MM.1S (cell line): ENCODE measurements around the gene JMJD7.

Experiments
- DNase-seq: peaks from one replicate; pipeline ENCODE4 v3.0.0-alpha.2; 2015
- H2AFZ ChIP-seq: fragments of 300-600 bp; sonication (generic); 2 replicates; pipeline ENCODE4 v1.6.0; 2016; ENCODE audit warnings: antibody characterized with exemption, low read length
- H3F3A ChIP-seq: fragments of 300-600 bp; sonication (generic); 2 replicates; pipeline ENCODE4 v1.6.1; 2016; ENCODE audit warnings: mild to moderate bottlenecking, antibody characterized with exemption, low read length, moderate library complexity, mixed read lengths; ENCODE audit not compliant: insufficient read depth
- H3K27ac ChIP-seq: fragments of 300-600 bp; sonication (generic); 2 replicates; pipeline ENCODE4 v1.5.1; 2016; ENCODE audit warnings: mild to moderate bottlenecking, low read length
- H3K27me3 ChIP-seq: fragments of 300-600 bp; sonication (generic); replicated peaks from 2 replicates; pipeline ENCODE4 v1.6.0; 2016; ENCODE audit warnings: low read length; ENCODE audit not compliant: insufficient read depth
- H3K36me3 ChIP-seq: fragments of 300-600 bp; sonication (generic); replicated peaks from 2 replicates; pipeline ENCODE4 v1.6.1; 2016; ENCODE audit warnings: mild to moderate bottlenecking, low read length, mixed read lengths; ENCODE audit not compliant: insufficient read depth
- H3K4me1 ChIP-seq: fragments of 300-600 bp; sonication (generic); 2 replicates; pipeline ENCODE4 v1.6.1; 2016; ENCODE audit warnings: low read length, mixed read lengths
- H3K4me2 ChIP-seq: fragments of 300-600 bp; sonication (generic); 2 replicates; pipeline ENCODE4 v1.6.0; 2016; ENCODE audit warnings: low read depth, low read length
- H3K4me3 ChIP-seq: fragments of 300-600 bp; sonication (generic); 2 replicates; pipeline ENCODE4 v1.5.1; 2016; ENCODE audit warnings: low read length, mixed read lengths
- H3K79me2 ChIP-seq: fragments of 300-600 bp; sonication (generic); 2 replicates; pipeline ENCODE4 v1.6.1; 2016; ENCODE audit warnings: mixed run types, low read length, mixed read lengths
- H3K9ac ChIP-seq: fragments of 300-600 bp; sonication (generic); 2 replicates; pipeline ENCODE4 v1.6.1; 2016; ENCODE audit warnings: low read length, mixed read lengths
- H3K9me2 ChIP-seq: fragments of 300-600 bp; sonication (generic); replicated peaks from 2 replicates; pipeline ENCODE4 v1.6.1; 2016; ENCODE audit warnings: mild to moderate bottlenecking, low read length, mixed read lengths; ENCODE audit not compliant: insufficient read depth
- H3K9me3 ChIP-seq: fragments of 300-600 bp; sonication (generic); replicated peaks from 2 replicates; pipeline ENCODE4 v1.6.1; 2016; ENCODE audit warnings: mild to moderate bottlenecking, low read length, mixed read lengths; ENCODE audit not compliant: insufficient read depth
- H4K20me1 ChIP-seq: fragments of 300-600 bp; sonication (generic); 2 replicates; pipeline ENCODE4 v1.6.1; 2016; ENCODE audit warnings: mild to moderate bottlenecking, low read length, moderate library complexity, mixed read lengths; ENCODE audit not compliant: insufficient read depth
- EZH2 ChIP-seq: fragments of 300-600 bp; sonication (generic); optimal IDR thresholded peaks from 2 replicates; pipeline ENCODE3; 2017; ENCODE audit warnings: low read depth, mild to moderate bottlenecking, antibody characterized with exemption, low read length, mixed read lengths
- EZH2phosphoT487 ChIP-seq: fragments of 300-600 bp; sonication (generic); IDR thresholded peaks from 2 replicates; pipeline ENCODE4 v1.6.1; 2018; ENCODE audit warnings: antibody characterized with exemption, low read length
- TF ChIP-seq, protein P1 (sequence below): fragments of 300-600 bp; sonication (generic); IDR thresholded peaks from 2 replicates; pipeline ENCODE4 v1.5.1; 2016; ENCODE audit warnings: antibody characterized with exemption, low read length, mixed read lengths

The JMJD7 gene

DNA sequence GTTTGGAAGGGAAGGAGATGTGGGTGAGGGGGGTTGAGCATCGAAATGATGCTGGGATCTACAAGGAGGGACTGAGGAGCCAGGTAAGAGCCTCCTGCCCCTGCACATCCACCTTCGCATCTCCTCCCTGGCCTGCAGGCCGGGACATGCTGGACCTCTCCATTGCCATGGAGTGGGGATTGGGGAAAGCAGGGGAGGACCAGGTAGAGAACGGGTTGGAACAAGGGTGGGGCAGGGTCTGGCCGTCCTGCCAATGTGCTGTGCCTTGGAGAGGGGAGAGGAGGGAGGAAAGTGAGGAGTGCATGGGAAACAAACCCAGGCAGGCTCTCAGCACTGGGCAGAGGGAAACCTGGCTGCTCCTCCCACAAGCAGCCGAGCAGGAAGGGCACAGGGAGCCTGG, 21.3 kb downstream of the JMJD7 start:
- Histone ChIP-seq H4K20me1 (no peaks in the 10 kb centered on the region), H3K36me3 (no peaks in the 10 kb centered on the region), H3K4me1 (no peaks in the 10 kb centered on the region), H3K79me2 (no peaks in the 10 kb centered on the region), H3K4me3 (no peak overlapping the region), H2AFZ (no peak overlapping the region), H3K9me2 (no peaks in the 10 kb centered on the region), H3K9me3 (no peaks in the 10 kb centered on the region), H3K9ac (no peak overlapping the region), H3K27me3 (no peaks in the 10 kb centered on the region; the same call in 1 of the 2 replicates), H3K27ac (no peak overlapping the region), H3K4me2 (no peak overlapping the region), H3F3A (no peaks in the 10 kb centered on the region)
- DNase-seq, result no peak
- TF ChIP-seq EZH2phosphoT487 (no peak), EZH2 (no peak)
- TF ChIP-seq, protein P1, sequence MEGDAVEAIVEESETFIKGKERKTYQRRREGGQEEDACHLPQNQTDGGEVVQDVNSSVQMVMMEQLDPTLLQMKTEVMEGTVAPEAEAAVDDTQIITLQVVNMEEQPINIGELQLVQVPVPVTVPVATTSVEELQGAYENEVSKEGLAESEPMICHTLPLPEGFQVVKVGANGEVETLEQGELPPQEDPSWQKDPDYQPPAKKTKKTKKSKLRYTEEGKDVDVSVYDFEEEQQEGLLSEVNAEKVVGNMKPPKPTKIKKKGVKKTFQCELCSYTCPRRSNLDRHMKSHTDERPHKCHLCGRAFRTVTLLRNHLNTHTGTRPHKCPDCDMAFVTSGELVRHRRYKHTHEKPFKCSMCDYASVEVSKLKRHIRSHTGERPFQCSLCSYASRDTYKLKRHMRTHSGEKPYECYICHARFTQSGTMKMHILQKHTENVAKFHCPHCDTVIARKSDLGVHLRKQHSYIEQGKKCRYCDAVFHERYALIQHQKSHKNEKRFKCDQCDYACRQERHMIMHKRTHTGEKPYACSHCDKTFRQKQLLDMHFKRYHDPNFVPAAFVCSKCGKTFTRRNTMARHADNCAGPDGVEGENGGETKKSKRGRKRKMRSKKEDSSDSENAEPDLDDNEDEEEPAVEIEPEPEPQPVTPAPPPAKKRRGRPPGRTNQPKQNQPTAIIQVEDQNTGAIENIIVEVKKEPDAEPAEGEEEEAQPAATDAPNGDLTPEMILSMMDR, result no peak

DNA sequence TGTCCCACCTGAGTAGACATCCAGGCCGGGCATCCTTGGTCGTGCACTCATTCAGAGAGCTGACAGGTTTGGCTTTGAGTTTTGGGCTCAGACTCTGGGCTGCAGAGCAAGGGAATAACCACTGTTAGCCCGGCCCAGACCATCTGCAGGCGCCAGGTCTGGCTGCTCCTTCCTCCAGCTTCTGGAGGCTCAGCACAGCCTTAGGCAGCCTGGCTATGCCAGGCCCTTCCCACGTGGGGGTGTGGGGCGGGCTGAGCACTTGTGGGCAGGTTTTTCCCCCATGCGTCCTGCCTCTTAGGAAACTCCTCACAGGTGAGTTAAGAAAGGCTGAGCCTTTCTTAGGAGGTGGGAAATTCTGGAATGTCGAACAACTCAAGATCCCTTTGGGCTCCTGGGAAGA, 22.0 kb downstream of the JMJD7 start:
- H3K4me3 ChIP-seq, result no peak overlapping the region
- no peaks in the 10 kb centered on the region for H3K9me2 ChIP-seq
- no peaks in the 10 kb centered on the region for H3K36me3 ChIP-seq
- no peak overlapping the region for H2AFZ ChIP-seq
- no peak overlapping the region for H3K4me2 ChIP-seq
- TF ChIP-seq EZH2phosphoT487 (no peak), EZH2 (no peak)
- TF ChIP-seq, protein P1, result no peak
- H3K4me1 ChIP-seq, result peaks cover 4% of the 10 kb centered on the region; the same call in 1 of the 2 replicates
- no peak for DNase-seq
- no peaks in the 10 kb centered on the region for H3K9me3 ChIP-seq
- H4K20me1 ChIP-seq, result no peaks in the 10 kb centered on the region
- H3K79me2 ChIP-seq, result no peaks in the 10 kb centered on the region
- no peaks in the 10 kb centered on the region; the same call in 1 of the 2 replicates for H3K27me3 ChIP-seq
- no peak overlapping the region for H3K27ac ChIP-seq
- no peaks in the 10 kb centered on the region for H3F3A ChIP-seq
- no peak overlapping the region for H3K9ac ChIP-seq

DNA sequence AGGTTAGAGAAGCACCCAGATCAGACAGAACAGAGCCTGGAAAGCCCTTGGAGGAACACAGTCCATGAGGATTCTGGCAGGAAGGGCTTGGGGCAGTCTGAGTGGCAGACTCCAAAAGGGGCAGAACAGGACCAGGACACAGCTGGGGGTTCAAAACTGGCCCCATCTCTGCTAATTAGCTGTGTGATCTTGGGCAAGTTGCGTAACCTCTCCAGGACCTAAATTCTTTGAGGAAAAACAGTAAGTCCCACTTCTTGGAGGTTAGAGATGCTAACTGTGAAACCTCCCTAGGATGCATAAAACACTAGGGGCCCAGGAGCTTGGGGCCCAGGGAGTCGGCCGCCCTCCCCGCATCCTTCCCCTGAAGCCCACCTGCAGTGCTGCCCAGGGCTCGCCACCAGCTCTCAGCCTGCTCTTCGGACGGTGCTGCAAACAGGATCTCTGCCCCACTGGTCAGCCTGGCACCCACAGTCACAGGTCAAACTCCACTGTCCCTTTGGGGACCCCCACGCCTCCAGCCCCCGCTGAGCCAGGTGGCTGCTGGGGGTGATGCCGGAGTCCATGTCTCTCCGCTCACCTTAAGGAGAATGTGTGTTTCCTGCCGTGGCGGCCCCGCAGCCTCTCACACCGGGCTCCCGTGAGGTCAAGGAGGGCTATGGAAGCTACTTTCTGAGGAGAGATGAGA, 22.7 kb downstream of the JMJD7 start:
- Histone ChIP-seq H4K20me1 (no peaks in the 10 kb centered on the region), H3K4me2 (no peak overlapping the region), H3K9me2 (no peaks in the 10 kb centered on the region), H3K79me2 (no peaks in the 10 kb centered on the region), H3K4me1 (peaks cover 7% of the 10 kb centered on the region; the same call in 1 of the 2 replicates), H3K27ac (no peak overlapping the region), H3F3A (no peaks in the 10 kb centered on the region), H3K9ac (no peak overlapping the region), H3K27me3 (no peaks in the 10 kb centered on the region; the same call in 1 of the 2 replicates), H3K4me3 (no peak overlapping the region), H3K36me3 (no peaks in the 10 kb centered on the region), H3K9me3 (no peaks in the 10 kb centered on the region), H2AFZ (no peak overlapping the region)
- DNase-seq, result no peak
- TF ChIP-seq, protein P1, result no peak
